H54 (cell line): ENCODE measurements around the gene LRP1B.

Experiments
- DNase-seq: peaks from one replicate; pipeline ENCODE4 v3.0.0; 2011; ENCODE audit warnings: low spot score, mixed read lengths; ENCODE audit not compliant: insufficient read length
- FAIRE-seq: peaks from 3 replicates; lab custom pipeline; 2011; peaks lifted over from hg19 to GRCh38; lab: Jason Lieb, UNC
- POLR2A ChIP-seq: IDR thresholded peaks from 2 replicates; pipeline ENCODE4 v1.6.1; 2011; ENCODE audit warnings: low read depth, mild to moderate bottlenecking, low read length

The LRP1B gene

GRCh38 chr2:140791802-140792201 lies 1339.0 kb downstream of the LRP1B start:
- FAIRE-seq = no peak
- no peak for DNase-seq
- no peak for TF ChIP-seq POLR2A

DNA sequence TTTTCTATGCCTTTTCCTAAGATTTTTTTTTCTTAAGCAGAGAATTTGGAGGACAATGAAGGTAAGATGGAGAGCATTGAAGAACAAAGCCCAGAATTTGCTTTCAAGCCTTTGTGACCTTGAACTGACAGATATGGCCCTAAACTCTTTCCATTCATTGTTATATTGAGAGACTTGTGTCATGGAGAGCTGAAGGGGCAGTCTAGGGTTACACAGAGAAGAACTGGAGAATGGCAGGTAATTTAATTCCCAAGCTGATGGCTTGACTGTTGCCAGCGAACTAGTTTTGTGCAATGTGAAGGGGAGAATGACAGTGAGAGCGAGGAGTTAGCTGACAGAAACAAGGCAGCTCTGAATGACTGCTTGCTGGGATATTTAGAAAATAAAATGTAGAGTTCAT lies 1344.2 kb downstream of the LRP1B start:
- FAIRE-seq (no peak), DNase-seq (no peak)
- TF ChIP-seq POLR2A = no peak

GRCh38 chr2:140775411-140775810 lies 1355.4 kb downstream of the LRP1B start:
- DNase-seq (no peak), FAIRE-seq (no peak)
- no peak for TF ChIP-seq POLR2A

DNA sequence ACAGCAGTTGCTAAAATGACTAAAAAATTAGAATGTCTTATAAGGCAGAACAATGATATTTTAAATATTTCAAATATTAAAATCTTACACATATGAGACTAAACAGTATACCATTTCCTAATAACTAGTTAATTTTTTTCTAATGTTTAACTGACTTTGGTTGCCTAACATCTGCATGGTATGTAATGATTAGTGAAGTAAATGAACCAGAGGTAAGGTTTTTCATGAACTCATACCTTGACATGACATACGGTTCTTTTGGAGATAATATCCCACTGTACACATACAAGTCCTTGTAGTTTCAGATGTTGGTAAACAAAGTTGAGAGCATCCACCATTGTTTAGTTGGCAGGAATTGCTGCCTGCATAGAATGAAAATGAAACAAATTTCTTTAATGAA lies 1360.2 kb downstream of the LRP1B start:
- FAIRE-seq (no peak), DNase-seq (no peak)
- no peak for TF ChIP-seq POLR2A

DNA sequence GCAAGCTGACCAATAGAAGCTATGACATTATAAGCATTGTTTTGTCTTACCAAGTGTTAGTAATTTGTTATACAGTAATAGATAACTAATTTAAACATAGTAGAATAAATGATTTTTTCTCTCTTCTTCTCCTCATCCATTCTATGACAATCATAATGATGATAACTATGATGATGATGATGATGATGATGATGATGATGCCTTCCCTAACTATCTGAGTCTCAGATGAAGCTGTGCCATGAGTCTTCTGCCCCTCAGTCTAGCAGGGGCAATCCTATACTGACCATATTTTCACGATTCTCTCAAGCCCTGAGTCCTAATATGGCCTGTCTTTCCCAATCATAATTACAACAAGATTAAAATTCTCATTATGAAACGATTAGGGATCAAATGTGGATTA lies 1369.0 kb downstream of the LRP1B start:
- TF ChIP-seq POLR2A = no peak
- DNase-seq (no peak), FAIRE-seq (no peak)

- DNase-seq (no peak), FAIRE-seq (no peak)
- TF ChIP-seq POLR2A = no peak
Observed at GRCh38 chr2:140759426-140760156, 1371.2 kb downstream of the LRP1B start.

DNA sequence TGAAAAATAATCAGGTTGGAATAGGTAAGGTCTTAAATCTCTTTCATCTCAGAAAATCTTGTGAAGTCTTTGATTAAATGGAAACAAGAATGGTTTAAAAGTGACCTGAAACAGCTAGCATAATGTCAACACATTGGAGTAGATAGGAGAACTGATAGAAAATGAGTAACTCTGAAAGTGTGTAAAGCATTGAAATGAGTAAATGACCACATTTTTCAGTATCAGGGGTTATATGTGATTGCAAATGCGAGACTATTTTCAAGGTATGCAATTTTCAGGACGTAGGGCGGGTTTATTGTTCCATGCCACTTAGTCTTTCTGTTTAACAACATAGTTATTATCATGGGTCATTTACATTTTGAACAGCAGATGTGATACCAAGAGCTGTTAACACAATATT lies 1383.2 kb downstream of the LRP1B start:
- no peak for DNase-seq
- TF ChIP-seq POLR2A = no peak
- no peak for FAIRE-seq

- DNase-seq = no peak
- TF ChIP-seq POLR2A = no peak
- FAIRE-seq = no peak
Observed at GRCh38 chr2:140747090-140747489, 1383.7 kb downstream of the LRP1B start.

GRCh38 chr2:140744379-140744778 lies 1386.4 kb downstream of the LRP1B start:
- DNase-seq (no peak), FAIRE-seq (no peak)
- no peak for TF ChIP-seq POLR2A

- DNase-seq = no peak
- TF ChIP-seq POLR2A = no peak
- FAIRE-seq = no peak
Observed at GRCh38 chr2:140737006-140737405, 1393.8 kb downstream of the LRP1B start.

- FAIRE-seq = no peak
- no peak for DNase-seq
- no peak for TF ChIP-seq POLR2A
Observed at GRCh38 chr2:140734992-140735391, 1395.8 kb downstream of the LRP1B start.

GRCh38 chr2:140718999-140719398 lies 1411.8 kb downstream of the LRP1B start:
- TF ChIP-seq POLR2A = no peak
- no peak for DNase-seq
- no peak for FAIRE-seq

DNA sequence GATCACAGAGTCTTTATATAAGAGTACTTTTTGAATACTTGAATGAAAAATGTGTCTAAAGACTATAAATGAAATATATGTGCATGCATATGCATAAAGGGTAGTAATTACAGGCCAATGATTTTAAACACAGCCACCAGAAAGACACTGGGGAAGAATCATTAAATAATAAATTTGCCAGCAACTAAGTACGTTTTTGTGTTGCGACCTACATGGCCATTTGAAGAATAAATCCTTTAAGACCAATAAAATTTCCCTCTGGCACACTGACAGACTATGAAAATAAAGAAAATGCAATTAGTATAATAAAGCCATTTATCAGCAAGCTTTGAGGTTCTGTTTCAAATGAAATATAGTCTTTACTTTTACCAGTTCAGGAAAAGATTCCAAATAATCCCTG lies 1413.3 kb downstream of the LRP1B start:
- FAIRE-seq (no peak), DNase-seq (no peak)
- no peak for TF ChIP-seq POLR2A

GRCh38 chr2:140714586-140714985 lies 1416.2 kb downstream of the LRP1B start:
- no peak for TF ChIP-seq POLR2A
- FAIRE-seq = no peak
- no peak for DNase-seq

DNA sequence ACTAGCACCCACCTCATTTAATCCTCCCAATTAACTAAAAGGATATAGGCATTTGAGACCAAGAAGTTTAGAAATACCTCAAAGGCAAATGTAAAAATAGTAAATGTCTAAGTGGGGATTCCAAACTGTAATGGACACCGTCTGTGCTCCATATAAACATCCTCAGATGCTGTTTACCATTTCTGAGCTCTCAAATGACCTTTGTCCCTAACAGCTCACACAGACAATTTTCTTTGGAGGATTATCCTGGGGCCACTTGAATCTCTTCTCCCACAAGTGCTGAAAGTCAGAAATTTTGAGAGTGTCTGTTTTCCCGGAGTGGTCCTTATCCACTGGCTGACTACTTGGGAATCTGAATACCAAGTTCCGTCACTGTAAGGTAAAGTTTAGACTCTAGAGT lies 1418.9 kb downstream of the LRP1B start:
- no peak for TF ChIP-seq POLR2A
- FAIRE-seq = no peak
- no peak for DNase-seq

DNA sequence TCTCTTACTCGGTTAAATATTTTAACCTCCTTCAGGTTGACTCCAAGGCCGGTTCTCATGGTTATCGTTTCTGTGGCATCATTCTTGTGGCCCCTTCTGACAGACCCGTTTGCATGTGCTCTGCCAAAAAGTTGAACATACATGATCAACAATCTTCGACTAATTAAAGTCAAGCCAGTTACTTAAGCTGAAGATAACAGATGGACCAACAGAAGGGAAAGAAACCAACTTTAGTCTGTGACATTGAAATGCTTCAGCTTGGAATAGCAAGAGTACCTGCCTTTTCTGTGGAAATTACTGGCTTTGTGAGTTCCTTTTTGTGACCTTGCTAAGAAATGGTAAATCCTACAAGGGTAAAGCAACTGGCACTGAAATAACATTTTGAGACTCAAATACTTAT lies 1429.1 kb downstream of the LRP1B start:
- TF ChIP-seq POLR2A = no peak
- FAIRE-seq (no peak), DNase-seq (no peak)
